Thoracic aorta (tissue), 2 donors: ENCODE measurements around the gene RXRG. TPM values are rescaled to one million over a fixed set of nuclear protein-coding genes. Genes with fewer than 3 reads are reported as not detected.

Source experiments
- ATAC-seq: fragments of 150-250 bp; one replicate; pipeline ENCODE4 v1.8.0; 2017; ENCODE audit warnings: low read depth; ENCODE audit not compliant: insufficient number of reproducible peaks, low FRiP score
- DNase-seq: peaks from one replicate; pipeline ENCODE4 v3.0.0-alpha.2; 2020; ENCODE audit warnings: low spot score
- H3K27ac ChIP-seq, 2 donors: fragments of 200-600 bp; sonication (generic); 1 replicate in 1 of 2; 2 replicates in 1 of 2; pipeline ENCODE4 v1.5.1; 2016; ENCODE audit warnings: mild to moderate bottlenecking in 2 of 2, moderate library complexity in 2 of 2
- H3K27me3 ChIP-seq: fragments of 200-600 bp; sonication (generic); replicated peaks from 2 replicates; pipeline ENCODE4 v1.6.0; 2016; ENCODE audit warnings: mild to moderate bottlenecking; ENCODE audit not compliant: insufficient read depth
- H3K36me3 ChIP-seq: fragments of 200-600 bp; sonication (generic); one replicate; pipeline ENCODE4 v1.5.1; 2016
- H3K4me1 ChIP-seq, 2 donors: fragments of 200-600 bp; sonication (generic); 1 replicate in 1 of 2; 2 replicates in 1 of 2; pipeline versions ENCODE4 v1.5.1 to v1.6.0; 2016; ENCODE audit warnings: low read depth in 2 of 2, mild to moderate bottlenecking in 1 of 2; ENCODE audit not compliant: control insufficient read depth in 1 of 2
- H3K4me3 ChIP-seq: fragments of 200-600 bp; sonication (generic); 2 replicates; pipeline ENCODE4 v1.5.1; 2016; ENCODE audit warnings: mild to moderate bottlenecking
- H3K9me3 ChIP-seq: fragments of 200-600 bp; sonication (generic); 2 replicates; pipeline ENCODE4 v1.5.1; 2016
- CTCF ChIP-seq: fragments of 200-600 bp; sonication (generic); IDR thresholded peaks from one replicate; pipeline ENCODE4 v1.5.1; 2019; ENCODE audit warnings: antibody characterized with exemption
- total RNA-seq, 2 donors: library from RNA; depleted of rRNA; stranded (reverse); fragments of >200 nt; gene quantifications; one replicate each; pipeline versions ENCODE4 v1.1.0 to v1.2.3, GENCODE V29; 2016

RXRG gene
- total RNA-seq, 2 donors from 2014 or later = 2.8 TPM; not detected in 1

DNA sequence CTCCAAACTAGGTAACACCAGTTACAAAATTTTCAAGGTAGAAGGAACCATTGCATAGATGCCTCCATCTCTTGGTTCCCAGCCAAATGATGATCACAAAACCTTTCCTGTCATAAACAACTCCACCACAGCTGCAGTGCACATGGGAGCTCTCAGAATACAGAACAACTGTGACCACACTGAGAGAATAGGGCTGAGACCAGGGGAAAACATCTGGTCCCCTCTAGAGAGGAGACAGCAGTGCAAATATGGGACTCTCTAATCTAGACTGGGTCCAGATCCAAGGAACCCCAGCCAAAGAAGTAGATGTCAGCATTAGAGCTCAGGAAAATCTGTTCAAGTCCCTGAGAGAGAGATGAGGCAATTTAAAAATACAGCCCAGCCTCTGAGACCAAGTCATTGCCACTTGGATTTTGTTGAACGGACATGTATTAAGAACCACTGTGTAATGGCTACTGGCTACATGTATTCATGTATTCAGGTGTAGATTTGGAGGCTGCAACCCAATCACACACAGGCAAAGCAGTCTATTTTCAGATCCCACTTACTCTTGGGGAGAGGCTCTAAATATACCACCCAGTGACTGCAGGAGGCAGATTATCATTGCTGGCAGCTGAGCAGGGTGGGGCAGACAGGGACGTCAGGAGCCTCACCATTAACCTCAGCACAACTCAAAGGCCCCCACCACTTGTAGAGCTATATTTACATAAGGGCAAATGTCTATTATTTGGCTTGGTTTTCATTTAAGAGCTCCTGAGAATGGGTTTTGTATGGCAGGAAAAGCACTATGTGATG lies 7.6 kb upstream of the RXRG start:
- no peak for ATAC-seq
- no peak for TF ChIP-seq CTCF
- DNase-seq = no peak
- H3K9me3 ChIP-seq = no peaks in the 10 kb centered on the region
- no peak overlapping the region for H3K4me3 ChIP-seq
- H3K4me1 ChIP-seq = no peaks in the 10 kb centered on the region
- H3K27me3 ChIP-seq = no peaks in the 10 kb centered on the region
- H3K36me3 ChIP-seq = no peaks in the 10 kb centered on the region
- H3K27ac ChIP-seq = no peak overlapping the region

DNA sequence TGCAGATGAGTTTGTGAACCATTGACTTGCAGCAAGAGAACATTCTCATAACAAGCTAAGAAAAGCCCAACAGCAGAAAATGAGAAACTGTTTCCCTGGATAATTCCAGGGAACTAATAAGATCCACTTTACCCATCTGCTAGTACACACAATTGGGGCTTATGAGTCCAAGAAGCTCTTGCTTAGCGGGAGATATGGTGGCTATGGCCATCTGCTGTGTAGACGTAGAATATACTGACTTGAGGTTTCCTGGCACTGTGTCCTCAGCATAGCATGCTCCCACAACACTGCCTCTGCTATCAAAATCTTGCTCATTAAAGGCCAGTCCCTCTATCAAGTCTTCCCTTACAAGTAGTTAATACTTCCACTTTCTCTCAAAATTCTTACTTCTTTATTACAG lies 6.8 kb upstream of the RXRG start:
- H3K9me3 ChIP-seq = no peaks in the 10 kb centered on the region
- no peak for TF ChIP-seq CTCF
- DNase-seq (no peak), ATAC-seq (no peak)
- H3K4me1 ChIP-seq = no peaks in the 10 kb centered on the region
- no peaks in the 10 kb centered on the region for H3K36me3 ChIP-seq
- H3K27ac ChIP-seq = no peak overlapping the region
- no peaks in the 10 kb centered on the region for H3K27me3 ChIP-seq
- no peak overlapping the region for H3K4me3 ChIP-seq

GRCh38 chr1:165449131-165449530 lies 4.2 kb upstream of the RXRG start:
- no peak overlapping the region for H3K4me3 ChIP-seq
- no peak for TF ChIP-seq CTCF
- no peaks in the 10 kb centered on the region for H3K9me3 ChIP-seq
- DNase-seq (no peak), ATAC-seq (no peak)
- peaks cover 5 to 12% of the 10 kb centered on the region in 2 donors for H3K4me1 ChIP-seq
- H3K36me3 ChIP-seq = no peaks in the 10 kb centered on the region
- H3K27me3 ChIP-seq = no peaks in the 10 kb centered on the region
- no peak overlapping the region for H3K27ac ChIP-seq

DNA sequence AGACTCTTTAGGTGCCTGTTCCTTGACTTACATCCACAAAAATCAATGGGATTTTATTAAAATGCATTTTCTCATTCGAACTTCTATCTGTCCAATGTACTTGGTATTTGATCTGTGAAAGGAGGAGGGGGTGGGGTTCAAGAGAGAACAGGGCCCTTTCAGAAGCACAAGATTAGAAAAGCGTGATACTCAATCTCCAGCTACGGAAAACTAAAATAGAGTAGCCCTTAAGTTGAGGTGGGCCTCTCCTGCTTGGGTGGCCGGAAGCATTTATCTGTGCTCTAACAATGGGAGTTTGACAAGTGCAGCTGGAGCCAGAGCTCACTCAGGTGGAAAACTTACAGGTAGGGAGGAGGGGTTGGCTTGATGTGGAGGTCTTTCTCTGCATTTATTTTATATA lies 462 bp upstream of the RXRG start:
- no peaks in the 10 kb centered on the region for H3K27me3 ChIP-seq
- H3K36me3 ChIP-seq = no peaks in the 10 kb centered on the region
- no peak for ATAC-seq
- peaks cover 8 to 20% of the 10 kb centered on the region in 2 donors for H3K4me1 ChIP-seq
- H3K4me3 ChIP-seq = peak overlapping the region; percentile 47
- no peak for TF ChIP-seq CTCF
- H3K27ac ChIP-seq = no peak overlapping the region
- no peaks in the 10 kb centered on the region for H3K9me3 ChIP-seq
- no peak for DNase-seq

DNA sequence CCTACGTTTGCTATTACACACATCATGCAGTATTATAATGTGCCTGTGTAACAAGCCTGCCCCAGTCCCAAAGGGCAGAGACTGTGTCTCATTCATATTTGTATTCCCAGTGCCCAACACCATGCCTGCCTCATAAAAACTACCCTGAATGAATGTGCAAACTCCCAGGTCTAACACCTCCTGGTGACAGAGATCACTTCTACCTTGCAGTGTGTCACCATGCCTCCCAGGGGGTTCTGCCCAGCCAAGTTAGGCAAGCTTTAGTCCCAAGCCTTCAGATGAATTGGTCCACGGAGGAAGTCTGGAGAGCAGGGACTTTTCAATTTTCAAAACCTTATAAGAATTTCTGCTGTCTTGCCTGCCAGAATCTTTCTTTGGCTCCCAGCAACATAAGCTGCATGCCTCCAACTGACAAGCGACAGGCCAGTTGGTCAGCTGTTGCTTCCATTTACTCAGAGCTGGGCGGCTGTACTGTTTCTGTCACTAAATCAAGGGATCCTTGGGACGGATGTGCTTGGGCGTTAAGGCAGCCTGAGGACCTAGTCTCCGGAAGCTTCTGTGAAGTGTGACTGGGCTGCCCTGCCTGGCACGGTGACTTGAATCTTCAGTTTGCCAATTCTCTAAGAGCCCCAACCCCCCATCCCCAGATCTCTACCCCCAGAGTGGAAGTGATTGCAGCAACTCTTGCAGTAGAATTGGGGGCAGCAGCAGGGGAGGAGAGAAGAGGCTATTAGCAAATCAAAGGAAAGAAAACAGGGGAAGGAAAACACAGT lies 1.2 kb downstream of the RXRG start:
- Histone ChIP-seq H3K27me3 (no peaks in the 10 kb centered on the region), H3K9me3 (no peaks in the 10 kb centered on the region), H3K4me3 (peak overlapping the region; percentile 12), H3K4me1 (peaks cover 8 to 20% of the 10 kb centered on the region in 2 donors), H3K36me3 (no peaks in the 10 kb centered on the region), H3K27ac (no peak overlapping the region)
- ATAC-seq (no peak), DNase-seq (no peak)
- no peak for TF ChIP-seq CTCF
